ENCODE results near the gene BAG3.
"Not testable (repeated sequence)": the region's sequence is repeated elsewhere in the genome, so short reads cannot be mapped to it uniquely, and the experiment has no call there.

The BAG3 gene

DNA sequence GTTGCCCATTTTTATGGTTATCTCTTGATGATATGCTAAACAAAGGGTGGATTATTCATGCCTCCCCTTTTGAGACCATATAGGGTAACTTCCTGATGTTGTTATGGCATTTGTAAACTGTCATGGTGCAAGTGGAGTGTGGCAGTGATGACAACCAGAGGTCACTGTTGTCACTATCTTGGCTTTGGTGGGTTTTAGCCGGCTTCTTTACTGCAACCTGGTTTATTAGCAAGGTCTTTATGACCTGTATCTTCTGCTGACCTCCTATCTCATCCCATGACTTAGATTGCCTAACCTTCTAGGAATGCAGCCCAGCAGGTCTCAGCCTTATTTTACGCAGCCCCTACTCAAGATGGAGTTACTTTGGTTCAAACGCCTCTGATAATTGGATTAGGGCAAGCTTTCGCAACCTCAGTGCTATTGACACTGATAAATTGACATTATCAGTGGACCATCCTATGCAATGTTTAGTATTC is 36.9 kb downstream of the BAG3 start:
- H3K27ac Mint-ChIP-seq, result no peak overlapping the region
- H3K27me3 Mint-ChIP-seq, result no peaks in the 10 kb centered on the region
- H3K4me3 Mint-ChIP-seq, result no peak overlapping the region
- no peaks in the 10 kb centered on the region for H3K36me3 Mint-ChIP-seq (ENCODE audit: low read depth)
- H3K4me1 Mint-ChIP-seq (ENCODE audit: low read depth), result peaks cover 29% of the 10 kb centered on the region
- no peaks in the 10 kb centered on the region for H3K9me3 Mint-ChIP-seq

DNA sequence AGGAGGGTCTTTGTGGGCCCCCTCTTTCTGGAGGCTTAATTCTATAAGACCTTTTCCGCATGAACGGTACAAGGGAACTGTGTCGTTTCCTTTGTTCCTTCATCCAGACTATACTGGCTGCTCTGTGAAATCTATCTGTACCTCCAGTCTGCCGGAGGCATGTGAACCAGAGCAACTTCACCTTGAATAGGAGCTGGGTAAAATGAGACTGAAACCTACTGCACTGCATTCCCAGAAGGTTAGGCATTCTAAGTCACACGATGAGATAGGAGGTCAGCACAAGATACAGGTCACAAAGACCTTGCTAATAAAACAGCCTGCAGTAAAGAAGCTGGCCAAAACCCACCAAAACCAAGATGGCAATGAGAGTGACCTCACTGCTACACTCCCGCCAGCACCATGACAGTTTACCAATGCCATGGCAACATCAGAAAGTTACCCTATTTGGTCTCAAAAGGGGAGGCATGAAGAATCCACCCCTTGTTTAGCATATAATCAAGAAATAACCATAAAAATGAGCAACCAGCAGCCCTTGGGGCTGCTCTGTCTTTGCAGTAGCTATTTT is 37.9 kb downstream of the BAG3 start:
- Mint-ChIP-seq H3K36me3 (ENCODE audit: low read depth) (no peaks in the 10 kb centered on the region), H3K4me1 (ENCODE audit: low read depth) (peaks cover 39% of the 10 kb centered on the region), H3K27ac (no peak overlapping the region), H3K4me3 (no peak overlapping the region), H3K9me3 (no peaks in the 10 kb centered on the region), H3K27me3 (no peaks in the 10 kb centered on the region)

DNA sequence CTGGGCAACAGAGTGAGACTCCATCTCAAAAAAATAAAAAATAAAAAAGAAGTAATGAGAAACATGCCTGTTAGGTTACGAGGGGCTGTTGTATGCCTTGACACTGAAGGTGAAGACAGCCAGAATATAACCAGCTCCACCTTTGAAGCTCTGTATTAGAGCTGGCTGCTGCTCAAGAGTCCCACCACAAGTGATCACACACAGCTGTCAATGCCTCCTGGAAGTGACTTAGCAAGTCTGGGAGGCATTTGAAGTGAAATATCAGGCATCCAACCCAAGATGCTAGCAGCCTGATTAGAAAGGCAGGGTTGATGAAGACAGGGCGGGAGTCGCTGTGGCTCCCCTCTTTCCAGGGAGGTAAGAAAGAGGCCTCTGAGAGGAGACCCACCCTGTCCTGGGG is 40.5 kb downstream of the BAG3 start:
- Mint-ChIP-seq H3K27ac (no peak overlapping the region), H3K4me1 (ENCODE audit: low read depth) (peaks cover 36% of the 10 kb centered on the region)

DNA sequence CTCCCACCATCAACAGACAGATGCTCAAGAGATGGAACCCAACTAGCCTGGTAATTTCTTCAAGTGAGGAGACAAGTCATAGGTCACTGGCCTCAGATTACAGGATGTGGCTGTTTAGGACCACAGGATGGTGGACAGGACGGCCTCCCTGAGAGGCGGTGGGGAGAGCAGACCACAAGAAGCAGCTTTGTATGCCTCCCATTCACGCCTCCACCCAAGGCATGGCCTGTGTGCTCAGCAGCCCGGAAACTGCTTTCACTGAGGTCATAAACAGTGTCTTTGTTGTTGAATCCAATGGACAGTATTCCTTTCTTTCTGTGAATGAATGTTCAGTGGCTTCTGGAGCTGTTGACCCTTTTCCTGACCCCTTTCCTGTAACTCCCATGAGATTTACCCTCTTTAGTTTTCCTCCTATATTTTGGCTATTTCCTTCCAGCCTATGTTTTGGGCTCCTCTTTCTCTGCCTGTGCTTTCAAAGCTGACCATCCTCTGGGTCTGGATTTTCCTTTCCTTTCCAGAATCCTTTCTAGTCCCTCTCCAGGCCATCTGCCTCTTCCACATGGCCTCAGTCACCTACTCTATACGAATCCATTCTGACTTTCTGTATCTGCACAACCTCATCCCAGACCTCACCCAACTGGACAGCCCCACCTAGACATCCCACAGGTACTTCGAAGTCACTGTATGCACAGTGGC is 42.2 kb downstream of the BAG3 start:
- H3K4me3 Mint-ChIP-seq, result no peak overlapping the region
- peak overlapping the region; percentile 13 for H3K27ac Mint-ChIP-seq
- H3K9me3 Mint-ChIP-seq, result no peaks in the 10 kb centered on the region
- peaks cover 22% of the 10 kb centered on the region for H3K4me1 Mint-ChIP-seq (ENCODE audit: low read depth)
- H3K36me3 Mint-ChIP-seq (ENCODE audit: low read depth), result no peaks in the 10 kb centered on the region
- no peaks in the 10 kb centered on the region for H3K27me3 Mint-ChIP-seq

More for the DNA sequence above, 40.5 kb downstream of the BAG3 start:
- no peaks in the 10 kb centered on the region for H3K9me3 Mint-ChIP-seq
- H3K27me3 Mint-ChIP-seq, result no peaks in the 10 kb centered on the region
- no peaks in the 10 kb centered on the region for H3K36me3 Mint-ChIP-seq (ENCODE audit: low read depth)
- no peak overlapping the region for H3K4me3 Mint-ChIP-seq

DNA sequence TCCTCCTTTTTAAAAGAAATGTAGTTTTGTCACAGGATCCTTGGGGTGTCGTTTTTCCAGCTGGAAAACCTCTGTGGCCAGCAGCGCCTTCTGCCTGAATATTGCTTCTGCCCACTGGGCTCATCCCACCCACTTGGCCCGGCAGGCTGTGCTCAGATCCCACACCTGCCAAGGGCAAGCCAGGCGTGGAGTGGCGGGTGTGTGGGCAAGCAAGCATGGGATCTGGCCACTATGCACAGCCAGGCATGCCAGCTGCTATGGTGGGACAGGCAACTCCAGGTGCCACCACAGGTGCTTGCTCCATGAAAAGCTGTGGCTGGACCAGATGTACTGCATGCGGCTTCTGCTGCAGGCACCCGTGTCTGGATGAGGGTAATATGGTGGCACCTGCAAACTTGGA is 43.4 kb downstream of the BAG3 start:
- Mint-ChIP-seq H3K27ac (no peak overlapping the region), H3K4me3 (no peak overlapping the region), H3K27me3 (no peaks in the 10 kb centered on the region), H3K4me1 (ENCODE audit: low read depth) (peaks cover 24% of the 10 kb centered on the region), H3K9me3 (no peaks in the 10 kb centered on the region), H3K36me3 (ENCODE audit: low read depth) (no peaks in the 10 kb centered on the region)

DNA sequence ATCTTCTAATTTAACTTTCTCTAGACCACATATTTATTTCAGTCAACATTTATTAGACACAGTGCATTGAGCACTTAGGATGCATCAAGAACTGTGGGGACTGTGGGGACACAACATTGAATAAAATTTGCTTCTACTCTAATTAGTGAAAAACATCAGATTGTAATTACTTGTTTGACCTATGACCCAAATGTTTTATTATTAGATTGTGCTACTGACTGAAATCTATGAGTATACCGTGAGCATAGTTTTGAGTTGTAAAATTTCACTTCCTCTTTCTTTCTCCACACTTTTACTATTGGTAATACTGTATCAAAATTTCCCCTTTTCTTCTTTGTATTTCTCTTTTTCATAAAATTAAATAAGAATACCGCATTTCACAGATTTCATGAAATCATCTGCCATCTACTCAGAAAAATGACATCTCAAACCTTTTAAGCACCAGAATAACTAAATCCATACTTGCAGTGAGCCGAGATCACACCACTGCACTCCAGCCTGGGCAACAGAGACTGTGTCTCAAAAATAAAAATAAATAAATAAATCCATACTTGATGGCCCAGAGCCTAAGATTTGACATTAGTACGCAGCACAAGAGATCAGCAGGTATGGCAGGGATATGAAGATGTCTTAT is 49.3 kb downstream of the BAG3 start:
- H3K27ac Mint-ChIP-seq, result peak overlapping the region; percentile 60
- H3K27me3 Mint-ChIP-seq, result no peaks in the 10 kb centered on the region
- peaks cover 18% of the 10 kb centered on the region for H3K36me3 Mint-ChIP-seq (ENCODE audit: low read depth)
- peaks cover 15% of the 10 kb centered on the region for H3K9me3 Mint-ChIP-seq
- H3K4me1 Mint-ChIP-seq (ENCODE audit: low read depth), result peaks cover 54% of the 10 kb centered on the region
- peak overlapping the region; percentile 8 for H3K4me3 Mint-ChIP-seq

DNA sequence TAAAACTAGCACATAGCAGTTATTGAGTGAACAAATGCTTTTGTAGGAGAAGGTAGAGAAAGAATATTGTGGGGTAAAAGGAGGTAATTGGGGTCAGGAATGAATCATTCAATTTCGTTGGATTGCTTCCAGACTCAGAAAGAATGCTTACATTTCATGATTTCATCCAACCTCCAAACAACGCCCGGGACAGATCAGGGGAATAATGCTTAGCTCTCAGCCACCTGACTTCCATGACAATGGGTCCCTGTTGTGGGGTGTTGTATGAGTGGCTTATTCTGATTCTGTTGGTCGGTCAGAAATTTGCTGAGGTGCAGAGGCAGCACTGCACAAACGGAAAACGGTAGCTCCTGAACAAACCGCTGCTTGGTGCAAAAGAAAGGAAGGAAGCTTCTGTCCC is 50.7 kb downstream of the BAG3 start:
- Mint-ChIP-seq H3K27ac (peak overlapping the region; percentile 96), H3K27me3 (no peaks in the 10 kb centered on the region), H3K9me3 (peaks cover 24% of the 10 kb centered on the region), H3K4me1 (ENCODE audit: low read depth) (peaks cover 68% of the 10 kb centered on the region), H3K4me3 (no peak overlapping the region), H3K36me3 (ENCODE audit: low read depth) (peaks cover 29% of the 10 kb centered on the region)

DNA sequence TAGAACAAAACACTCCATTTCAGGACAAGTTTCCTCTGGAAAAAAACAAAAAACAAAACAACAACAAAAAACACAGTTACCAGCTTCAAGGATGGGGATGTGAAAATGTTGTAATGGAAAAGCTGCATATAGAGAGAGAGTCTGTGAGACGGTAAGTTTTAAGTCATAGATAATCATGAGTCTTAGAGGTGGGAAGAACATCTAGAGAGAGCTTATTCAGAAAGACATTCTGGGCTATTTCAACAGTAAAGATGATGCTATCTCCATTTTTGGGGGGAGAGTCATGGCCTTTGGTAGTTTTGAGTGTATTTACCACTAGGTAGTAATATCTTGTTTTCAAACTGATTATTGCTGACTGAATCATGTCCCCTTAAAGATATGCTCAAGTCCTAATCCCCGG is 51.4 kb downstream of the BAG3 start:
- Mint-ChIP-seq H3K27me3 (no peaks in the 10 kb centered on the region), H3K36me3 (ENCODE audit: low read depth) (peaks cover 37% of the 10 kb centered on the region), H3K4me3 (peak overlapping the region; percentile 71), H3K4me1 (ENCODE audit: low read depth) (peaks cover 75% of the 10 kb centered on the region), H3K27ac (peak overlapping the region; percentile 96), H3K9me3 (peaks cover 31% of the 10 kb centered on the region)

DNA sequence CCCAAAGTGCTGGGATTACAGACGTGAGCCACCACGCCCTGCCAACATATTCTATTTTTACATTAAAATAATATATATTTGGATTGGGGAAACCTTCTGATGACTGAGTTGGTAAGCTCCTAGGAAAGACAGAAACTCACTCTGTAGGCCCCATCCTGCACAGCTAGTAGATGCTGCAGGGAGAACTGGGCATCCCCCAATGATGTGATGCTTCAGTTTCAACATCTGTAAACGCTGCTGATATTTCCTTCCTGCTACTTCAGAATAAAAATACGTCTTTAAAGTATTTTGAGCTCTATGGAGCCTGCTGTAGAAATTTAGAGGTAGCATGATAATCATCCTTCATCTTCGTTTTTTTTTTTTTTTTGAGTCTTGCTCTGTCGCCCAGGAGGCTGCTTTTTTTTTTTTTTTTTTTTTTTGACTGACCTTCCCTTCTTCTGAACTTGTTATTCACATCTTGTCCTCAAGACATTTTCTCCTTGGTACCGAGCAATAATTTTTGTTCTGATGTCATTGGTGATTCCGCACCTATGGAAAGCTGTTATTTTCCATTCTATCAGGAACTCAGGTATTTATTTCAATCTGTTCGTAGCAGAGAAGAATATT is 52.8 kb downstream of the BAG3 start:
- Mint-ChIP-seq H3K36me3 (ENCODE audit: low read depth) (peaks cover 48% of the 10 kb centered on the region), H3K4me1 (ENCODE audit: low read depth) (peaks cover 85% of the 10 kb centered on the region), H3K9me3 (peaks cover 38% of the 10 kb centered on the region), H3K27me3 (no peaks in the 10 kb centered on the region), H3K27ac (peak overlapping the region; percentile 97), H3K4me3 (peak overlapping the region; percentile 64)

DNA sequence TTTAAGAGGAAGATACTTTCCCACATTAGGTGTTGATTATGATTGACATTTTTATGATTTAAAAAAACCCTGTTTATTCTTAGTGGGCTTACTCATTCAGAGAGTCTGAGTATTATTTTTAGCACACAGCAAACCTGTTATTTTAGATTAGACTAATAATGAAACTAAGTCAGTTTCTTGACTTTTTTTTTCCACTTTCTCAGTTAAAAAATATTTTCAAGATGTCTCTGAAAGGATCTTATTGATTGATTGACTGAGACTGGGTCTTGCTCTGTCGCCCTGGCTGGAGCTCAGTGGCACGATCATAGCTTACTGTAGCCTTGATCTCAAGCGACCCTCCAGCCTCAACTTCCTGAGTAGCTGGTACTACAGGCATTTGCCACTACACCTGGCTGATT is 54.3 kb downstream of the BAG3 start:
- Mint-ChIP-seq H3K27me3 (no peaks in the 10 kb centered on the region), H3K36me3 (ENCODE audit: low read depth) (peaks cover 52% of the 10 kb centered on the region), H3K27ac (peak overlapping the region; percentile 97), H3K4me3 (peak overlapping the region; percentile 64), H3K9me3 (peaks cover 45% of the 10 kb centered on the region), H3K4me1 (ENCODE audit: low read depth) (peaks cover 91% of the 10 kb centered on the region)

DNA sequence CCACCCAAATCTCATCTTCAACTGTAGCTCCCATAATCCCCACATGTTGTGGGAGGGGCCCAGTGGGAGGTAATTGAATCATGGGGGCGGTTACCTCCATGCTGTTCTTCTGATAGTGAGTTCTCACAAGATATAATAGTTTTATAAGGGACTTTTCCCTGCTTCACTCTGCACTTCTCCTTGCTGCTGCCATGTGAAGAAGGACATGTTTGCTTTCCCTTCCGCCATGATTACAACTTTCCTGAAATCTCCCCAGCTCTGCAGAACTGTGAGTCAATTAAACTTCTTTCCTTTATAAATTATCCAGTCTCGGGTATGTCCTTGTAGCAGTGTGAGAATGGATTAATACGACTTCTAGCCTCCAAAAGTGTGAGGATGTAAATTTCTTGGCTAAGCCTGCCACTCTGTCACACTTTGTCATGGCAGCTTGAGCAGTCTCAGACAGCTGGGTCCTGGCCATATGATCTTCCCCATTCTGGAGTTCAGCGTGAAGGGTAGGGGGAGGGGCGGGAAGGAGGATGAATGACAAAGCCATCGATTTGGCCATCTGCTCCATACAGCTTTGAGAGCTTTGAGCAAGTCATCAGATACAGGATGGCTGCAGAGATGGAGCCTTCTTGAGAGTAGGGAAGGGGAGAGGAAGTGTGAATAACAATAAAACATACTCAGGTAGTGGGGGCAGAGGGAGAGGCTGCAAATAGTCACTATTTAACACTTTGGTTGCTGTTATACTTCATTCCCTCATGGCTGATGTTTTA is 55.5 kb downstream of the BAG3 start:
- H3K27me3 Mint-ChIP-seq, result no peaks in the 10 kb centered on the region
- H3K36me3 Mint-ChIP-seq (ENCODE audit: low read depth), result peaks cover 60% of the 10 kb centered on the region
- H3K9me3 Mint-ChIP-seq, result peaks cover 50% of the 10 kb centered on the region
- H3K4me3 Mint-ChIP-seq, result no peak overlapping the region
- H3K27ac Mint-ChIP-seq, result peak overlapping the region; percentile 97
- peaks cover 85% of the 10 kb centered on the region for H3K4me1 Mint-ChIP-seq (ENCODE audit: low read depth)

DNA sequence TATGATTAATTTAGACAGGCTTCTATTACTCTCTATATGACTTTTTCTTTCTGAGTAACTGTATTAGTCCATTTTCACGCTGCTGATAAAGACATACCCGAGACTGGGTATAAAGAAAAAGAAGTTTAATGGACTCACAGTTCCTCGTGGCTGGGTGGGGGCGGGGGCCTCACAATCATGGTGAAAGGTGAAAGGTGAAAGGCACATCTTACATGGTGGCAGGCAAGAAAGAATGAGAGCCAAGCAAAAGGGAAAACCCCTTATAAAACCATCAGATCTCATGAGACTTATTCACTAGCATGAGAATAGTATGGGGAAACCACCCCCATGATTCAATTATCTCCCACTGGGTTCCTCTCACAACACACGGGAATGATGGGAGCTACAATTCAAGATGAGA is 56.2 kb downstream of the BAG3 start:
- Mint-ChIP-seq H3K27ac (peak overlapping the region; percentile 97), H3K9me3 (peaks cover 50% of the 10 kb centered on the region), H3K36me3 (ENCODE audit: low read depth) (peaks cover 60% of the 10 kb centered on the region), H3K4me1 (ENCODE audit: low read depth) (peaks cover 79% of the 10 kb centered on the region), H3K4me3 (peak overlapping the region; percentile 53)
- H3K27me3 Mint-ChIP-seq, result not testable (repeated sequence)

DNA sequence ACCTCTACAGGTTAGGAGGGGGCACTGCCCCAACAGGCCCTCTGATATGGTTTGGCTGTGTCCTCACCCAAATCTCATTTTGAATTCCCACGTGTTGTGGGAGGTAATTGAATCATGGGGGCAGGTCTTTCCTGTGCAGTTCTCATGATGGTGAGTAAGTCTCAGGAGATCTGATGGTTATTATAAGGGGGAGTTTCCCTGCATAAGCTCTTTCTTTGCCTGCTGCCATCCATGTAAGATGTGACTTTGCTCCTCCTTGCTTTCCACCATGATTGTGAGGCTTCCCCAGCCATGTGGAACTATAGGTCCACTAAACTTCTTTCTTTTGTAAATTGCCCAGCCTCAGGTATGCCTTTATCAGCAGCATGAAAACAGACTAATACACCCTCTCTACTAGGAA is 59.8 kb downstream of the BAG3 start:
- H3K4me1 Mint-ChIP-seq (ENCODE audit: low read depth), result peaks cover 55% of the 10 kb centered on the region
- not testable (repeated sequence) for H3K4me3 Mint-ChIP-seq, H3K27ac Mint-ChIP-seq, H3K27me3 Mint-ChIP-seq
- peaks cover 40% of the 10 kb centered on the region for H3K36me3 Mint-ChIP-seq (ENCODE audit: low read depth)
- peaks cover 35% of the 10 kb centered on the region for H3K9me3 Mint-ChIP-seq

DNA sequence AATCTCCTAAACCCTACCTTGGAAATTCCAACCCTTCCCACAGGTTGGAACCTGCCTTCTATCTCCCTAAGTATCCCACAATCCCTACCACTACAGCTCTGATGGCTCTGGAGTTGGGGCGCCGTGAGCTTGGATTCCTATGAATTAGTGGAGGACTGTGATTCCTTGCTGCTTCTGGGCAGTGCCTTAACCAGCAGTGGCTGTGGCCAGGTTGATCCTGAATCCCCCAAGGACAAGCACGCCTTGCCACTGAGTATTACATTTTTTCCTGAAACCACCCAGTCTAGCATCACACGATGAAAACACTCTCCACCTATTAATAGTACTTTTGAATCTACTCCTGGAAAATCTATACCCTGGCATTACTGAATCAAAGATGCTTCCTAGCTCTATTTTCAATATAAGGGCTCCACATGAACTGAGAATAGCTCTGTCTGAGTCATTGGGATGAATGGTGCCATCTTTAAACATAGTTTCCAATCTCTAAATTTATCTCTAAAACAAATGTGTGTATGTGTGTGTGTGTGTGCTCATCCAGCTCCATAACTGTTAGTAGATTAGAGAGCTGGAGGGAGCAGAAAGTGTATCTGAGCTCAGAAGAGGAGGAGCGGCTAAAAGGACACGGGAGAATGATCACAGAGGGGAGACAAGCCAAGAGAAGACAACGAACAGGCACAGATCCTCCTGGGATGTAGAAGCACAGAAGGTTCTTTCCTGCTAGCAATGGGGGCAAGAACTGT is 62.7 kb downstream of the BAG3 start:
- no peak overlapping the region for H3K4me3 Mint-ChIP-seq

More for the DNA sequence above, 62.7 kb downstream of the BAG3 start:
- H3K27ac Mint-ChIP-seq, result no peak overlapping the region
- H3K4me1 Mint-ChIP-seq (ENCODE audit: low read depth), result peaks cover 25% of the 10 kb centered on the region
- no peaks in the 10 kb centered on the region for H3K27me3 Mint-ChIP-seq
- peaks cover 13% of the 10 kb centered on the region for H3K36me3 Mint-ChIP-seq (ENCODE audit: low read depth)
- H3K9me3 Mint-ChIP-seq, result peaks cover 13% of the 10 kb centered on the region

Measured in stimulated activated naive CD8-positive, alpha-beta T cell treated with anti-CD3 and anti-CD28 coated beads, Interleukin-15, Interleukin-2, amounts not matched to agents 100 ng/mL and 50 ng/mL, for 24 hours (primary cell).